ENCODE data around the gene SEC14L5.

Gene SEC14L5

DNA sequence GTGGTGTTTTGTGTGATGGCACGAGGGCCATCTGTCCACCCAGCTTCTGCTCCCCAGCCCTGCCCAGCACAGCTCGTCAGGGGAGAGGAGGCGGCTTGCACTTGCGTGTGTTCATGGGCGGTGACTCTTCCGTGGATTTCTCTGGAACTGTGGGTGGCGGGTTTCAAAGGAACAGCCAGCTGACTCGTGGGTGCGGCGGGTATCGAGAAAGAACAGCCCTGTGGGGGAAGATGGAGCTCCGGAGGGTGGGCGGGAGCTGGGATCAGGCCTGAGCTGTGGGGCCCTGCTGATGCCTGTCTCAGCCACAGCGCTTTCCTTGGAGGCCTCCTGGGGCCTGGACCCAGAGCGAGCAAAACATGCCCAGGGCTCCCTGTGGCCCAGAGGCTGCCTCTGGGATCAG lies 62.4 kb downstream of the SEC14L5 start:
- H3K27ac ChIP-seq (ENCODE audit: low read depth, low read length, poor library complexity, severe bottlenecking): no peak overlapping the region
- no peak overlapping the region for H2AFZ ChIP-seq (ENCODE audit: low read length)
- no peaks in the 10 kb centered on the region for H3K36me3 ChIP-seq (ENCODE audit: insufficient read depth, low read length)
- H3K79me2 ChIP-seq (ENCODE audit: insufficient read depth, low read length): no peaks in the 10 kb centered on the region
- no peaks in the 10 kb centered on the region for H3K9me3 ChIP-seq (ENCODE audit: low read length)
- H3K9ac ChIP-seq (ENCODE audit: low read length): no peak overlapping the region
- no peak overlapping the region for H3K4me3 ChIP-seq (ENCODE audit: low read depth, low read length, poor library complexity, severe bottlenecking)
- no peaks in the 10 kb centered on the region for H3F3A ChIP-seq (ENCODE audit: insufficient read depth, low read length)
- no peaks in the 10 kb centered on the region for H4K20me1 ChIP-seq (ENCODE audit: insufficient read depth, low read length)
- H3K4me1 ChIP-seq (ENCODE audit: insufficient read depth, low read length, severe bottlenecking): no peaks in the 10 kb centered on the region
- no peaks in the 10 kb centered on the region; the same call in 1 of the 2 replicates for H3K27me3 ChIP-seq (ENCODE audit: insufficient read depth, low read length)
- no peak overlapping the region for H3K4me2 ChIP-seq (ENCODE audit: low read length)
- TF ChIP-seq EZH2 (IDR thresholded peaks at IDR 0.05; ENCODE audit: borderline replicate concordance, low read length): no peak
- TF ChIP-seq, protein P1, sequence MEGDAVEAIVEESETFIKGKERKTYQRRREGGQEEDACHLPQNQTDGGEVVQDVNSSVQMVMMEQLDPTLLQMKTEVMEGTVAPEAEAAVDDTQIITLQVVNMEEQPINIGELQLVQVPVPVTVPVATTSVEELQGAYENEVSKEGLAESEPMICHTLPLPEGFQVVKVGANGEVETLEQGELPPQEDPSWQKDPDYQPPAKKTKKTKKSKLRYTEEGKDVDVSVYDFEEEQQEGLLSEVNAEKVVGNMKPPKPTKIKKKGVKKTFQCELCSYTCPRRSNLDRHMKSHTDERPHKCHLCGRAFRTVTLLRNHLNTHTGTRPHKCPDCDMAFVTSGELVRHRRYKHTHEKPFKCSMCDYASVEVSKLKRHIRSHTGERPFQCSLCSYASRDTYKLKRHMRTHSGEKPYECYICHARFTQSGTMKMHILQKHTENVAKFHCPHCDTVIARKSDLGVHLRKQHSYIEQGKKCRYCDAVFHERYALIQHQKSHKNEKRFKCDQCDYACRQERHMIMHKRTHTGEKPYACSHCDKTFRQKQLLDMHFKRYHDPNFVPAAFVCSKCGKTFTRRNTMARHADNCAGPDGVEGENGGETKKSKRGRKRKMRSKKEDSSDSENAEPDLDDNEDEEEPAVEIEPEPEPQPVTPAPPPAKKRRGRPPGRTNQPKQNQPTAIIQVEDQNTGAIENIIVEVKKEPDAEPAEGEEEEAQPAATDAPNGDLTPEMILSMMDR (IDR thresholded peaks at IDR 0.05; ENCODE audit: low read length): no peak
- H3K9me2 ChIP-seq (ENCODE audit: low read depth, low read length): no peaks in the 10 kb centered on the region

GRCh38 chr16:5022521-5022920 lies 64.4 kb downstream of the SEC14L5 start:
- no peak overlapping the region for H3K9ac ChIP-seq (ENCODE audit: low read length)
- H3K4me1 ChIP-seq (ENCODE audit: insufficient read depth, low read length, severe bottlenecking): no peaks in the 10 kb centered on the region
- no peaks in the 10 kb centered on the region for H4K20me1 ChIP-seq (ENCODE audit: insufficient read depth, low read length)
- no peaks in the 10 kb centered on the region for H3K9me2 ChIP-seq (ENCODE audit: low read depth, low read length)
- H3K4me2 ChIP-seq (ENCODE audit: low read length): no peak overlapping the region
- no peaks in the 10 kb centered on the region for H3K79me2 ChIP-seq (ENCODE audit: insufficient read depth, low read length)
- no peaks in the 10 kb centered on the region; the same call in 1 of the 2 replicates for H3K27me3 ChIP-seq (ENCODE audit: insufficient read depth, low read length)
- H3K36me3 ChIP-seq (ENCODE audit: insufficient read depth, low read length): no peaks in the 10 kb centered on the region
- no peak overlapping the region for H3K27ac ChIP-seq (ENCODE audit: low read depth, low read length, poor library complexity, severe bottlenecking)
- no peak overlapping the region for H2AFZ ChIP-seq (ENCODE audit: low read length)
- H3K4me3 ChIP-seq (ENCODE audit: low read depth, low read length, poor library complexity, severe bottlenecking): no peak overlapping the region
- H3F3A ChIP-seq (ENCODE audit: insufficient read depth, low read length): no peaks in the 10 kb centered on the region
- no peak for TF ChIP-seq EZH2 (IDR thresholded peaks at IDR 0.05; ENCODE audit: borderline replicate concordance, low read length)
- TF ChIP-seq, protein P1 (IDR thresholded peaks at IDR 0.05; ENCODE audit: low read length): no peak
- H3K9me3 ChIP-seq (ENCODE audit: low read length): no peaks in the 10 kb centered on the region

GRCh38 chr16:5024632-5025031 lies 66.5 kb downstream of the SEC14L5 start:
- Histone ChIP-seq H3K4me2 (ENCODE audit: low read length) (no peak overlapping the region), H3K9me2 (ENCODE audit: low read depth, low read length) (no peaks in the 10 kb centered on the region), H3F3A (ENCODE audit: insufficient read depth, low read length) (no peaks in the 10 kb centered on the region), H3K4me3 (ENCODE audit: low read depth, low read length, poor library complexity, severe bottlenecking) (no peak overlapping the region), H4K20me1 (ENCODE audit: insufficient read depth, low read length) (no peaks in the 10 kb centered on the region), H2AFZ (ENCODE audit: low read length) (no peak overlapping the region), H3K4me1 (ENCODE audit: insufficient read depth, low read length, severe bottlenecking) (no peaks in the 10 kb centered on the region), H3K27me3 (ENCODE audit: insufficient read depth, low read length) (no peaks in the 10 kb centered on the region), H3K9ac (ENCODE audit: low read length) (no peak overlapping the region), H3K27ac (ENCODE audit: low read depth, low read length, poor library complexity, severe bottlenecking) (no peak overlapping the region), H3K9me3 (ENCODE audit: low read length) (no peaks in the 10 kb centered on the region), H3K79me2 (ENCODE audit: insufficient read depth, low read length) (no peaks in the 10 kb centered on the region), H3K36me3 (ENCODE audit: insufficient read depth, low read length) (no peaks in the 10 kb centered on the region)
- no peak for TF ChIP-seq EZH2 (IDR thresholded peaks at IDR 0.05; ENCODE audit: borderline replicate concordance, low read length)
- TF ChIP-seq, protein P1 (IDR thresholded peaks at IDR 0.05; ENCODE audit: low read length): no peak; the same call in 1 of the 2 replicates
